Measurements from ENCODE around the gene CCNT1.
"Not testable (repeated sequence)": the region's sequence is repeated elsewhere in the genome, so short reads cannot be mapped to it uniquely, and the experiment has no call there.

CCNT1 gene

GRCh38 chr12:48683534-48683933, 33.0 kb downstream of the CCNT1 start:
- ATAC-seq (no peak), DNase-seq (no peak)
- Mint-ChIP-seq H3K9me3 (no peaks in the 10 kb centered on the region), H3K4me3 (peak overlapping the region; percentile 99), H3K27me3 (no peaks in the 10 kb centered on the region), H3K36me3 (ENCODE audit: low read depth) (peaks cover 38% of the 10 kb centered on the region), H3K4me1 (peaks cover 38% of the 10 kb centered on the region), H3K27ac (peak overlapping the region; percentile 32)

- peak overlapping the region; percentile 99 for H3K4me3 Mint-ChIP-seq
- H3K27me3 Mint-ChIP-seq = no peaks in the 10 kb centered on the region
- ATAC-seq = no peak
- peaks cover 42% of the 10 kb centered on the region for H3K4me1 Mint-ChIP-seq
- no peak overlapping the region for H3K27ac Mint-ChIP-seq
- DNase-seq = no peak
- H3K36me3 Mint-ChIP-seq (ENCODE audit: low read depth) = peaks cover 41% of the 10 kb centered on the region
- H3K9me3 Mint-ChIP-seq = no peaks in the 10 kb centered on the region
Observed at GRCh38 chr12:48682927-48683326, 33.6 kb downstream of the CCNT1 start.

DNA sequence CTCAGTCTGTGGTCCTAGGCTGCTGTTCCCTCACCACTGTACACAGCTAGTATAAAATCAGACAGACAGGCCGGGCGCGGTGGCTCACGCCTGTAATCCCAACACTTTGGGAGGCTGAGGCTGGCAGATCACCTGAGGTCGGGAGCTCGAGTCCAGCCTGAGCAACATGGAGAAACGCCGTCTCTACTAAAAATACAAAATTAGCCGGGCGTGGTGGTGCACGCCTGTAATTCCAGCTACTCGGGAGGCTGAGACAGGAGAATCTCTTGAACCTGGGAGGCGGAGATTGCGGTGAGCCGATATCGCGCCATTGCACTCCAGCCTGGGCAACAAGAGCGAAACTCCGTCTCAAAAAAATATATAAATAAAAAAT, 34.0 kb downstream of the CCNT1 start:
- Mint-ChIP-seq H3K36me3 (ENCODE audit: low read depth) (peaks cover 41% of the 10 kb centered on the region), H3K4me3 (peak overlapping the region; percentile 99), H3K27ac (peak overlapping the region; percentile 93), H3K4me1 (peaks cover 42% of the 10 kb centered on the region)
- not testable (repeated sequence) for ATAC-seq, H3K27me3 Mint-ChIP-seq, H3K9me3 Mint-ChIP-seq, DNase-seq

DNA sequence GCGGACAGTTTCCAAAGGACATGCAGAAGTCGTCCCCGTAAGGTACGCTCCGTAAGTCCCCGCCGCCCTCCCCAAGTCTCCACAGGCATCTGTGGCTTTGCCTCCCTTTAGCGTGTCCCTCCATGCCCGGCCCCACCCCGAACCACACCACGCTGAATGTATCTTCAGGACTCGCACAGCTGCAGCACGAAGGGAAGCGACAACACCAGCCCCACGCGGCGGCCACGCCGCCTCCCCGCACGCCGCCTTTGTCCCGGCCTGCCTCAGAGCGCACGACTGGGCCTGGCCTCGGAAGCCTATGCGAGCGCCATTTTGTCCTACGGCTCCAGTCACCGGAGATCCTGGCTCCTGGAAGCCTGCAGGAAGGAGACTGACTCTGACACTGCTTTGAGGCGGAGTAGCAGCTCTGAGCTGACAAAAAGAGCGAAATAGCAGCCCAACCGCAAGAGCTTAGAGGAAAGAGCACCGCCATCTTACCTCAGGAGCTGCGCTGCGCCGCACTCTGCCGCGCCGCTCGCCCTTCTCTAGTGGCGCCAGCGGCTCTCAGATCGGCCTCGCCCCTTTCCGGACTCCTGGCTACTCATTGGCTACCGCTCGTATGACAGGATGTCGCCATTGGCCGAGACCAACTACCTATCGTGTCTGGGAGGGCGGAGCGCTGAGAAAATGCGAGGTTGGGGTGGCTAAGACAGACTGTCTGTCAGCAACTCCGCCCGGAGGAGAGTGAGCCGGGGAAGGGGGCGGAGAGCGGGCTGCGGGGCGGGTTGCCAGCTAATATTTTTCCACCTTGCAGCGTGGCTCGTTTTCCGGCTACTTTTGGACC, 34.6 kb downstream of the CCNT1 start, which contains the start of gene KANSL2:
Gene KANSL2 (minus strand): TSS at position 529 of the 823 bp plus-strand sequence. CDS start 606 bp downstream, outside the sequence.
- H3K27ac Mint-ChIP-seq = peak within 1 kb of the TSS; percentile 93
- ATAC-seq = peak; percentile 100
- peaks cover 48% of the 10 kb centered on the region for H3K4me1 Mint-ChIP-seq

GRCh38 chr12:48681399-48681709, 35.2 kb downstream of the CCNT1 start:
- ATAC-seq (no peak), DNase-seq (no peak)
- H3K27ac Mint-ChIP-seq = peak overlapping the region; percentile 93
- H3K27me3 Mint-ChIP-seq = no peaks in the 10 kb centered on the region
- H3K4me1 Mint-ChIP-seq = peaks cover 51% of the 10 kb centered on the region
- H3K36me3 Mint-ChIP-seq (ENCODE audit: low read depth) = peaks cover 46% of the 10 kb centered on the region
- H3K9me3 Mint-ChIP-seq = no peaks in the 10 kb centered on the region
- peak overlapping the region; percentile 99 for H3K4me3 Mint-ChIP-seq

More for the DNA sequence above, 34.6 kb downstream of the CCNT1 start, which contains the start of gene KANSL2:
- Mint-ChIP-seq H3K9me3 (no peaks in the 10 kb centered on the region), H3K27me3 (no peaks in the 10 kb centered on the region), H3K4me3 (peak within 1 kb of the TSS; percentile 99), H3K36me3 (ENCODE audit: low read depth) (peaks cover 46% of the 10 kb centered on the region)
- DNase-seq = peak; percentile 96

GRCh38 chr12:48680861-48681260, 35.6 kb downstream of the CCNT1 start:
- Mint-ChIP-seq H3K4me1 (peaks cover 51% of the 10 kb centered on the region), H3K27ac (peak overlapping the region; percentile 93)

GRCh38 chr12:48678551-48679185, 37.8 kb downstream of the CCNT1 start:
- Mint-ChIP-seq H3K9me3 (no peaks in the 10 kb centered on the region), H3K4me1 (peaks cover 53% of the 10 kb centered on the region), H3K27ac (peak overlapping the region; percentile 66), H3K27me3 (no peaks in the 10 kb centered on the region), H3K36me3 (ENCODE audit: low read depth) (peaks cover 52% of the 10 kb centered on the region), H3K4me3 (peak overlapping the region; percentile 99)
- ATAC-seq (no peak), DNase-seq (no peak)

More at GRCh38 chr12:48680861-48681260, 35.6 kb downstream of the CCNT1 start:
- no peak for DNase-seq
- Mint-ChIP-seq H3K4me3 (peak overlapping the region; percentile 99), H3K9me3 (no peaks in the 10 kb centered on the region), H3K36me3 (ENCODE audit: low read depth) (peaks cover 49% of the 10 kb centered on the region), H3K27me3 (no peaks in the 10 kb centered on the region)
- no peak for ATAC-seq

DNA sequence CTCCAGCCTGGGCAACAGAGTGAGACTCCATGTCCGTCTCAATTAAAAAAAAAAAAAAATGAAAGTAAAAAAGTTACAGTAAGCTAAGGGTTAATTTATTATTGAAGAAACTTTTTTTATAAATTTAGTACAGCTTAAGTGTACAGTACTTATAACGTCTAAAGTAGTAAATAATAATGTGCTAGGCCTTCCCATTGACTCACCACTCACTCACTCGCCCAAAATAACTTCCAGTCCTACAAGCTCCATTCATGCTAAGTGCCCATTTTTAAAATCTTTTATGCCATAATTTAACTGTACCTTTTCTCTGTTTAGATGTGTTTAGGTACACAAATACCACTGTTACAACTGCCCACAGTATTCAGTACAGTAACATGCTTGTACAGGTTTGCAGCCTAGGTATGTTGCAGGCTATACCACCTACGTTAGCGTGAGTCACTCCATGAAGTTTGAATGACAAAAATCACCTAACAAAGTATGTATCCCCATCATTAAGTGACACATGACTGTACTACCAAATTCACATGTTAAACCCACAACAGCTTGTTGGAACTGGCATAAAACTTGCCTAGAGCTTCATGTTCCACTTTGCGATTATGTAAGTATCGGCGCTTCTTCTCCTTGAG, 45.2 kb downstream of the CCNT1 start:
- Mint-ChIP-seq H3K9me3 (no peaks in the 10 kb centered on the region), H3K4me3 (no peak overlapping the region), H3K27me3 (no peaks in the 10 kb centered on the region), H3K4me1 (peaks cover 2% of the 10 kb centered on the region), H3K36me3 (ENCODE audit: low read depth) (peaks cover 51% of the 10 kb centered on the region), H3K27ac (no peak overlapping the region)
- ATAC-seq (no peak), DNase-seq (no peak)

DNA sequence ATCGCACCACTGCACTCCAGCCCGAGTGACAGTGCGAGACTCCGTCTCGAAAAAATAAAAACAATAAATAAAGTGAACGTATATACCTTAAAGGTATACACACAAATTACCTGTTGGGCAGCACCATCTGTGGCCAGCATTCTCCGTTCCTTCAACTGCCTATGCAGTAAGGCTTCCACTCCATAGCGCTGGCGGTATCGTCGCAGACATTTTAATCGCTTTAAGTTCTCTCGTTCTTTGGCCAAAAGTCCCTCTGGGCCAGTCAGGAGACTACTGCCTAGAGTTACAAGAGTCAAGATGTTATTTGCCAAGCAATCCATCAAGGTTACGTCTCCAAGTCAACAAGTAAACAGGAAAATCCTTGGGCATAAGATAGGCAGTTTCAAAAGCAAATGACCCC, 47.5 kb downstream of the CCNT1 start:
- Mint-ChIP-seq H3K4me3 (no peak overlapping the region), H3K27ac (no peak overlapping the region), H3K4me1 (no peaks in the 10 kb centered on the region), H3K27me3 (no peaks in the 10 kb centered on the region), H3K9me3 (no peaks in the 10 kb centered on the region), H3K36me3 (ENCODE audit: low read depth) (peaks cover 51% of the 10 kb centered on the region)
- DNase-seq = no peak
- no peak for ATAC-seq

DNA sequence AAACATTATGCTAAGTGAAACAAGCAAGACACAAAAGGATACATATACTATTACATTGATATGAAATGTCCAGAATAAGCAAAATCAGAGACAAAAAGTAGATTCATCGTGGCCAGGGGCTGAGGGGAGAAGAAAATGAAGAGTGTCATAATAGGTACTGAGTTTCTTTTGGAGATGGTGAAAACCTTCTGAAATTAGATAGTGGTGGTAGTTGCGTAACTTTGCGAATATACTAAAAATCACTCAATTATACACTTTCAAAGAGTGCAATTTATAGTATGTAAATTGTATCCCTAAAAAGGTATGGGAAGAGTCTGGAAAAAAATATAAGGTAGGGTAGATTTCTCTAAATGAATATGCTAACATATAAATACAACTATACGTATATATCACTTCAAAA, 56.6 kb downstream of the CCNT1 start:
- Mint-ChIP-seq H3K9me3 (no peaks in the 10 kb centered on the region), H3K27ac (no peak overlapping the region), H3K4me1 (no peaks in the 10 kb centered on the region), H3K27me3 (no peaks in the 10 kb centered on the region), H3K4me3 (no peak overlapping the region), H3K36me3 (ENCODE audit: low read depth) (peaks cover 53% of the 10 kb centered on the region)
- DNase-seq (no peak), ATAC-seq (no peak)

DNA sequence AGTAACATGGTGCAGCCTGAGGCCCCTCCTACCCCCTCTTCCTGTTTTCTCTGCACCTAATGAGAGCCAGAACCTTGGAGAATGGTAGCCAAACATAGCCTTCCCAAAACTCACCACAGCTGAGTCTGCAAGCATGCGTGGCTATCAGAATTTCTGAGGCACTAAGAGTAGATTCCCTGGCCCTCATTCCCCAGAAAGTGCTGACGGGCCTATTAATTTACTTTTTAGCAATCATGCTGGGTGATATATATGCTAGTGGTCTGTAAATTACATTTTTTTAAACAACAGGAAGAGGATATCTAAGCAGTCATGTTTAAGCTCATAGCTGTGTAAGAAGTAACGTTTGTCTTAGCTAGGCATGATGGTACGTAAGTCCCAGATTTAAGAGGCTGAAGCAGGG, 64.8 kb downstream of the CCNT1 start:
- H3K27ac Mint-ChIP-seq = no peak overlapping the region
- H3K4me1 Mint-ChIP-seq = no peaks in the 10 kb centered on the region
- H3K27me3 Mint-ChIP-seq = no peaks in the 10 kb centered on the region
- peaks cover 37% of the 10 kb centered on the region for H3K36me3 Mint-ChIP-seq (ENCODE audit: low read depth)
- no peak for DNase-seq
- no peak overlapping the region for H3K4me3 Mint-ChIP-seq
- no peak for ATAC-seq
- H3K9me3 Mint-ChIP-seq = no peaks in the 10 kb centered on the region

DNA sequence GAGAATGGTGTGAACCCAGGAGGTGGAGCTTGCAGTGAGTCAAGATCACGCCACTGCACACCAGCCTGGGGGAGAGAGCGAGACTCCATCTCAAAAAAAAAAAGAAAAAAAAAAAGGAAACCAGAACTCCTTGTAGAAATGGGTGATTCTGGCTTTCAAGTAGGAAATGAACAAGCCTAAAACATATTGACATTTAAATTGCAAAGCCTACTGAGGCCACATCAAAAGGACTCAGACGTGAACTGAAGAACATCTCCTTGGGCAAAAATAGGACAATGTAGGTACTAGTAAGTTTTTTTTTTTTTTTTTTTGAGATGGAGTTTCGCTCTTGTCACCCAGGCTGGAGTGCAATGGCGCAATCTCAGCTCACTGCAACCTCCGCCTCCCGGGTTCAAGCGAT, 71.2 kb downstream of the CCNT1 start:
- H3K36me3 Mint-ChIP-seq (ENCODE audit: low read depth) = peaks cover 39% of the 10 kb centered on the region
- not testable (repeated sequence) for H3K27ac Mint-ChIP-seq, H3K4me3 Mint-ChIP-seq, H3K4me1 Mint-ChIP-seq, DNase-seq, H3K9me3 Mint-ChIP-seq, ATAC-seq, H3K27me3 Mint-ChIP-seq

- H3K36me3 Mint-ChIP-seq (ENCODE audit: low read depth) = peaks cover 39% of the 10 kb centered on the region
- DNase-seq = no peak
Observed at GRCh38 chr12:48643011-48643410, 73.5 kb downstream of the CCNT1 start.

DNA sequence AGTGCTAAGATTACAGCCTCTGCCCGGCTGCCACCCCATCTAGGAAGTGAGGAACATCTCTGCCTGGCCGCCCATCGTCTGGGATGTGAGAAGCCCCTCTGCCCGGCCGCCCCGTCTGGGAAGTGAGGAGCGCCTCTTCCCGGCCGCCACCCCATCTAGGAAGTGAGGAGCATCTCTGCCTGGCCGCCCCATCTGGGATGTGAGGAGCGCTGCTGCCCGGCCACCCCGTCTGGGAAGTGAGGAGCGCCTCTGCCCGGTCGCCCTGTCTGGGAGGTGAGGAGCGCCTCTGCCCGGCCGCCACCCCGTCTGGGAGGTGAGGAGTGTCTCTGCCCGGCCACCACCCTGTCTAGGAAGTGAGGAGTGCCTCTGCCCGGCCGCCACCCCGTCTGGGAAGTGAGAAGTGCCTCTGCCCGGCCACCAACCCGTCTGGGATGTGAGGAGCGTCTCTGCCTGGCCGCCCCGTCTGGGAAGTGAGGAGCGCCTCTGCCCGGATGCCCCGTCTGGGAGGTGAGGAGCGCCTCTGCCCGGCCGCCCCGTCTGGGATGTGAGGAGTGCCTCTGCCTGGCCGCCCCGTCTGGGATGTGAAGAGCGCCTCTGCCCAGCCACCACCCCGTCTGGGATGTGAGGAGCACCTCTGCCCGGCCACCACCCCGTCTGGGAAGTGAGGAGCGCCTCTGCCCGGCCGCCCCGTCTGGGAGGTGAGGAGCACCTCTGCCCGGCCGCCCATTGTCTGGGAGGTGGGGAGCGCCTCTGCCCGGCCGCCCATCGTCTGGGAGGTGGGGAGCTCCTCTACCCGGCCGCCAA, 74.6 kb downstream of the CCNT1 start:
- not testable (repeated sequence) for H3K27ac Mint-ChIP-seq, ATAC-seq, H3K9me3 Mint-ChIP-seq

More at GRCh38 chr12:48643011-48643410, 73.5 kb downstream of the CCNT1 start:
- Mint-ChIP-seq H3K27ac (no peak overlapping the region), H3K27me3 (no peaks in the 10 kb centered on the region), H3K9me3 (no peaks in the 10 kb centered on the region), H3K4me1 (peaks cover 7% of the 10 kb centered on the region), H3K4me3 (no peak overlapping the region)
- ATAC-seq = no peak

More for the DNA sequence above, 74.6 kb downstream of the CCNT1 start:
- not testable (repeated sequence) for H3K4me3 Mint-ChIP-seq, H3K4me1 Mint-ChIP-seq, H3K27me3 Mint-ChIP-seq, DNase-seq
- peaks cover 33% of the 10 kb centered on the region for H3K36me3 Mint-ChIP-seq (ENCODE audit: low read depth)

Data from activated naive CD8-positive, alpha-beta T cell treated with anti-CD3 and anti-CD28 coated beads, Interleukin-2, amount 50 U/mL, for 24 hours (primary cell).